B cell (primary cell): ENCODE measurements around the gene RING1. TPM values are rescaled to one million over a fixed set of nuclear protein-coding genes. Genes with fewer than 3 reads are reported as not detected.

Experiments used
- ATAC-seq: fragments of 200-7000 bp; cut with Tn5 transposase; one replicate; pipeline ENCODE4 v1.10.0; 2021; ENCODE audit warnings: low read depth, mild to moderate bottlenecking, moderate number of reproducible peaks, moderate library complexity
- CTCF ChIA-PET: fragments of 350-600 bp; sonication (Branson Sonifier 250); formaldehyde crosslinking; loops from one replicate; lab custom pipeline; 2021; ENCODE audit warnings: antibody characterized with exemption, inconsistent platforms; lab: Charles Lee
- POLR2A ChIA-PET: fragments of 350-600 bp; sonication (Branson Sonifier 250); formaldehyde crosslinking; loops from one replicate; lab custom pipeline; 2021; ENCODE audit warnings: antibody characterized with exemption; lab: Charles Lee
- DNase-seq: peaks from one replicate; pipeline ENCODE4 v3.0.0; 2013
- H2AFZ ChIP-seq: 2 replicates; pipeline ENCODE4 v1.6.1; 2012; ENCODE audit warnings: mild to moderate bottlenecking, low read depth, low read length; ENCODE audit not compliant: insufficient read depth, poor library complexity, severe bottlenecking
- H3K27ac ChIP-seq, 2 donors: 1 replicate in 1 of 2; 2 replicates in 1 of 2; pipeline ENCODE4 v1.5.1; 2012 to 2013; ENCODE audit warnings: low read length in 2 of 2, mild to moderate bottlenecking in 2 of 2, moderate library complexity in 1 of 2
- H3K27me3 ChIP-seq, 4 experiments: fragments of 200-600 bp in 1 of 4; sonication (generic) in 1 of 4; replicated peaks in 1 of 4; 1 replicate in 2 of 4; 2 replicates in 2 of 4; pipeline versions ENCODE4 v1.6.1 to v1.7.0; 2013 to 2016; ENCODE audit warnings: low read length in 3 of 4, mild to moderate bottlenecking in 2 of 4, mixed read lengths in 1 of 4, moderate library complexity in 1 of 4; ENCODE audit not compliant: insufficient read depth in 4 of 4, control insufficient read depth in 3 of 4; ENCODE audit errors: control extremely low read depth in 1 of 4
- H3K36me3 ChIP-seq, 2 experiments: replicated peaks in 1 of 2; 1 replicate in 1 of 2; 2 replicates in 1 of 2; pipeline versions ENCODE4 v1.6.1 to v1.7.1; 2013; ENCODE audit warnings: low read length in 1 of 2; ENCODE audit not compliant: insufficient read depth in 2 of 2, control insufficient read depth in 1 of 2; ENCODE audit errors: control extremely low read depth in 1 of 2, extremely low read depth in 1 of 2
- H3K4me1 ChIP-seq, 2 donors: fragments of 200-600 bp in 1 of 2; sonication (generic) in 1 of 2; 1 replicate in 1 of 2; 2 replicates in 1 of 2; pipeline versions ENCODE4 v1.5.1 to v1.6.1; 2013 to 2017; ENCODE audit warnings: low read length in 2 of 2; ENCODE audit not compliant: control insufficient read depth in 2 of 2, insufficient read depth in 2 of 2
- H3K4me2 ChIP-seq: replicated peaks from 2 replicates; pipeline ENCODE3; 2012; ENCODE audit warnings: mild to moderate bottlenecking, low read depth, low read length; ENCODE audit not compliant: poor library complexity, severe bottlenecking
- H3K4me3 ChIP-seq, 5 experiments: fragments of 200-600 bp in 1 of 5; sonication (generic) in 1 of 5; 1 replicate in 3 of 5; 2 replicates in 2 of 5; pipeline versions ENCODE4 v1.5.1 to v1.7.0; 2011 to 2016; ENCODE audit warnings: low read length in 4 of 5, mild to moderate bottlenecking in 4 of 5, low read depth in 2 of 5, control low read depth in 1 of 5, moderate library complexity in 1 of 5; ENCODE audit not compliant: insufficient read depth in 1 of 5; ENCODE audit errors: control extremely low read depth in 1 of 5, extremely low read depth in 1 of 5
- H3K79me2 ChIP-seq: fragments of 200-600 bp; sonication (generic); one replicate; pipeline ENCODE4 v1.6.0; 2016; ENCODE audit warnings: low read length; ENCODE audit not compliant: control insufficient read depth, insufficient read depth
- H3K9ac ChIP-seq: fragments of 200-600 bp; sonication (generic); 2 replicates; pipeline ENCODE4 v1.6.1; 2017; ENCODE audit warnings: mild to moderate bottlenecking, low read length, moderate library complexity
- H3K9me3 ChIP-seq, 3 donors: one replicate each; pipeline versions ENCODE4 v1.6.1 to v1.7.1; 2013; ENCODE audit warnings: low read length in 2 of 3; ENCODE audit not compliant: control insufficient read depth in 2 of 3, insufficient read depth in 1 of 3; ENCODE audit errors: control extremely low read depth in 1 of 3
- H4K20me1 ChIP-seq: 2 replicates; pipeline ENCODE4 v1.6.0; 2012; ENCODE audit warnings: mild to moderate bottlenecking, low read length; ENCODE audit not compliant: insufficient read depth, control insufficient read depth, poor library complexity, severe bottlenecking
- H3K27ac Mint-ChIP-seq: one replicate; pipeline ENCODE4 v1.8.0; 2021; ENCODE audit warnings: mixed read lengths
- H3K27me3 Mint-ChIP-seq: one replicate; pipeline ENCODE4 v1.8.0; 2021; ENCODE audit warnings: mixed read lengths
- H3K4me1 Mint-ChIP-seq: one replicate; pipeline ENCODE4 v1.8.0; 2021; ENCODE audit warnings: mixed read lengths
- H3K4me3 Mint-ChIP-seq: one replicate; pipeline ENCODE4 v1.8.0; 2021; ENCODE audit warnings: mixed read lengths
- H3K9me3 Mint-ChIP-seq: one replicate; pipeline ENCODE4 v1.8.0; 2022; ENCODE audit warnings: mixed read lengths; ENCODE audit not compliant: insufficient read depth
- CTCF ChIP-seq: fragments of 200-600 bp; IDR thresholded peaks from one replicate; pipeline ENCODE4 v1.8.0; 2022; ENCODE audit warnings: antibody characterized with exemption, mild to moderate bottlenecking
- EZH2 ChIP-seq: IDR thresholded peaks from 2 replicates; pipeline ENCODE4 v1.6.1; 2012; ENCODE audit warnings: borderline replicate concordance, low read depth, mild to moderate bottlenecking, moderate library complexity, low read length; ENCODE audit not compliant: insufficient read depth, poor library complexity, severe bottlenecking
- WGBS: methylation state at CpG from one replicate; pipeline ENCODE4 v1.1.5; 2013; ENCODE audit warnings: missing lambda C conversion rate; ENCODE audit not compliant: insufficient coverage; 5-methylcytosine and 5-hydroxymethylcytosine counted together
- intact Hi-C: fragments of 100-400 bp; cut with micrococcal nuclease; formaldehyde crosslinking; loops from one replicate; pipeline ENCODE4 v1.10.0; 2022
- polyA plus RNA-seq: library from polyadenylated mRNA; depleted of rRNA; stranded (reverse); fragments of >200 nt; gene quantifications from 2 replicates; pipeline ENCODE4 v1.2.3, GENCODE V29; 2012
- total RNA-seq, 2 donors: library from RNA; stranded (reverse); fragments of 120-200 nt in 1 of 2; gene quantifications; 1 replicate in 1 of 2; 2 replicates in 1 of 2; pipeline versions ENCODE4 v1.2.3 to v1.2.4, GENCODE V29; 2013 to 2022

RING1 gene
- total and polyA plus RNA-seq, 2 donors (not counting 1 experiment from before 2014, with no cell fraction given) = 37.1 to 44.2 TPM

GRCh38 chr6:33202799-33203198 lies 5.5 kb upstream of the RING1 start:
- ATAC-seq (no peak), DNase-seq (no peak)
- Mint-ChIP-seq H3K27ac (peak overlapping the region; percentile 26), H3K27me3 (no peaks in the 10 kb centered on the region), H3K9me3 (no peaks in the 10 kb centered on the region), H3K4me3 (peak overlapping the region; percentile 99), H3K4me1 (peaks cover 69% of the 10 kb centered on the region)
- TF ChIP-seq EZH2 (no peak), CTCF (no peak)
- H3K36me3 ChIP-seq = peaks cover 0 to 20% of the 10 kb centered on the region in 2 experiments
- no peak overlapping the region for H2AFZ ChIP-seq
- no peak overlapping the region for H3K9ac ChIP-seq
- WGBS = 97% methylated on average over 6 of the region's 6 CpGs
- CTCF ChIA-PET = interaction anchor here (0.6 to 0.9 kb wide), 2 partner anchors 142 to 359 kb away, joined by 3 read pairs; no protein-coding TSS in a partner anchor
- no peaks in the 10 kb centered on the region for H3K9me3 ChIP-seq
- H3K79me2 ChIP-seq = peaks cover 51% of the 10 kb centered on the region
- peaks cover 33 to 58% of the 10 kb centered on the region in 2 donors for H3K4me1 ChIP-seq
- H3K4me3 ChIP-seq = no peak overlapping the region
- no peaks in the 10 kb centered on the region for H3K27me3 ChIP-seq
- no peak overlapping the region for H3K4me2 ChIP-seq
- no peak overlapping the region for H3K27ac ChIP-seq
- H4K20me1 ChIP-seq = peaks cover 17% of the 10 kb centered on the region
- POLR2A ChIA-PET = no interaction called here
- intact Hi-C loops = loop anchor here (5.0 to 10.0 kb wide), 2 partner anchors 1025 to 1228 kb away; partner anchors contain the start of genes AGPAT1, DXO and RNF5

- H3K27ac ChIP-seq = no peak overlapping the region
- H3K9ac ChIP-seq = peak overlapping the region; percentile 79
Observed at GRCh38 chr6:33203443-33204164, 4.7 kb upstream of the RING1 start.

More at GRCh38 chr6:33203443-33204164, 4.7 kb upstream of the RING1 start:
- peak overlapping the region; percentile 99 for H3K4me3 Mint-ChIP-seq
- Histone ChIP-seq H3K4me3 (peak overlapping the region in 2 of 5 experiments; percentile 74 to 87), H3K4me2 (peak overlapping the region; percentile 98), H3K9me3 (no peaks in the 10 kb centered on the region), H3K27me3 (no peaks in the 10 kb centered on the region), H2AFZ (no peak overlapping the region), H3K36me3 (peaks cover 0 to 20% of the 10 kb centered on the region in 2 experiments), H4K20me1 (peaks cover 10% of the 10 kb centered on the region), H3K79me2 (peaks cover 44% of the 10 kb centered on the region), H3K4me1 (peaks cover 34 to 59% of the 10 kb centered on the region in 2 donors)
- TF ChIP-seq EZH2 (no peak), CTCF (no peak)
- ChIA-PET POLR2A (no interaction called here), CTCF (interaction anchor here (0.9 kb wide), 1 partner anchor 141 kb away, joined by 3 read pairs; no protein-coding TSS in a partner anchor)
- H3K27me3 Mint-ChIP-seq = no peaks in the 10 kb centered on the region
- intact Hi-C loops = loop anchor here (1.0 to 10.0 kb wide), 3 partner anchors 46 to 1229 kb away; partner anchors contain the start of genes AGPAT1, DXO and RNF5
- no peaks in the 10 kb centered on the region for H3K9me3 Mint-ChIP-seq
- ATAC-seq (no peak), DNase-seq (peak; percentile 17)
- WGBS = 95% methylated on average over 6 of the region's 7 CpGs
- H3K4me1 Mint-ChIP-seq = peaks cover 62% of the 10 kb centered on the region
- H3K27ac Mint-ChIP-seq = no peak overlapping the region
